ENCODE data around the gene NCOR2.

Gene NCOR2

GRCh38 chr12:124562796-124563181 lies 4.6 kb downstream of the NCOR2 start:
- Histone ChIP-seq H3K9me3 (replicated peaks; ENCODE audit: low read length) (no peaks in the 10 kb centered on the region), H3K27me3 (ENCODE audit: control insufficient read depth, insufficient read depth, low read length) (no peaks in the 10 kb centered on the region), H3K4me3 (ENCODE audit: low read length) (no peak overlapping the region), H3K4me2 (ENCODE audit: low read length) (no peak overlapping the region), H3K36me3 (ENCODE audit: insufficient read depth, low read length) (no peaks in the 10 kb centered on the region), H3K9ac (ENCODE audit: low read depth, low read length) (no peak overlapping the region), H3K4me1 (ENCODE audit: control insufficient read depth, insufficient read depth, low read length) (peaks cover 7% of the 10 kb centered on the region)

GRCh38 chr12:124562018-124562795 lies 5.2 kb downstream of the NCOR2 start:
- Histone ChIP-seq H3K4me2 (ENCODE audit: low read length) (no peak overlapping the region), H3K4me3 (ENCODE audit: low read length) (no peak overlapping the region), H3K9ac (ENCODE audit: low read depth, low read length) (no peak overlapping the region), H3K27me3 (ENCODE audit: control insufficient read depth, insufficient read depth, low read length) (no peaks in the 10 kb centered on the region), H3K4me1 (ENCODE audit: control insufficient read depth, insufficient read depth, low read length) (peaks cover 6% of the 10 kb centered on the region), H3K36me3 (ENCODE audit: insufficient read depth, low read length) (no peaks in the 10 kb centered on the region), H3K9me3 (replicated peaks; ENCODE audit: low read length) (no peaks in the 10 kb centered on the region)

GRCh38 chr12:124561231-124561630 lies 6.2 kb downstream of the NCOR2 start:
- H3K4me1 ChIP-seq (ENCODE audit: control insufficient read depth, insufficient read depth, low read length) = peaks cover 10% of the 10 kb centered on the region
- no peaks in the 10 kb centered on the region for H3K27me3 ChIP-seq (ENCODE audit: control insufficient read depth, insufficient read depth, low read length)
- no peak overlapping the region for H3K9ac ChIP-seq (ENCODE audit: low read depth, low read length)
- H3K4me3 ChIP-seq (ENCODE audit: low read length) = no peak overlapping the region
- no peaks in the 10 kb centered on the region for H3K36me3 ChIP-seq (ENCODE audit: insufficient read depth, low read length)
- H3K4me2 ChIP-seq (ENCODE audit: low read length) = no peak overlapping the region
- H3K9me3 ChIP-seq (replicated peaks; ENCODE audit: low read length) = no peaks in the 10 kb centered on the region

GRCh38 chr12:124560146-124560890 lies 7.1 kb downstream of the NCOR2 start:
- Histone ChIP-seq H3K36me3 (ENCODE audit: insufficient read depth, low read length) (no peaks in the 10 kb centered on the region), H3K27me3 (ENCODE audit: control insufficient read depth, insufficient read depth, low read length) (no peaks in the 10 kb centered on the region), H3K4me2 (ENCODE audit: low read length) (no peak overlapping the region), H3K4me3 (ENCODE audit: low read length) (no peak overlapping the region), H3K9ac (ENCODE audit: low read depth, low read length) (no peak overlapping the region), H3K4me1 (ENCODE audit: control insufficient read depth, insufficient read depth, low read length) (peaks cover 5% of the 10 kb centered on the region), H3K9me3 (replicated peaks; ENCODE audit: low read length) (no peaks in the 10 kb centered on the region)

- Histone ChIP-seq H3K9ac (ENCODE audit: low read depth, low read length) (no peak overlapping the region), H3K4me2 (ENCODE audit: low read length) (no peak overlapping the region), H3K9me3 (replicated peaks; ENCODE audit: low read length) (no peaks in the 10 kb centered on the region), H3K27me3 (ENCODE audit: control insufficient read depth, insufficient read depth, low read length) (no peaks in the 10 kb centered on the region), H3K36me3 (ENCODE audit: insufficient read depth, low read length) (no peaks in the 10 kb centered on the region), H3K4me3 (ENCODE audit: low read length) (no peak overlapping the region), H3K4me1 (ENCODE audit: control insufficient read depth, insufficient read depth, low read length) (peaks cover 13% of the 10 kb centered on the region)
Observed at GRCh38 chr12:124559182-124560017, 8.0 kb downstream of the NCOR2 start.

- Histone ChIP-seq H3K36me3 (ENCODE audit: insufficient read depth, low read length) (no peaks in the 10 kb centered on the region), H3K27me3 (ENCODE audit: control insufficient read depth, insufficient read depth, low read length) (no peaks in the 10 kb centered on the region)
Observed at GRCh38 chr12:124558313-124558712, 9.1 kb downstream of the NCOR2 start.

GRCh38 chr12:124557518-124558223 lies 9.7 kb downstream of the NCOR2 start:
- no peaks in the 10 kb centered on the region for H3K9me3 ChIP-seq (replicated peaks; ENCODE audit: low read length)
- H3K27me3 ChIP-seq (ENCODE audit: control insufficient read depth, insufficient read depth, low read length) = no peaks in the 10 kb centered on the region

More at GRCh38 chr12:124558313-124558712, 9.1 kb downstream of the NCOR2 start:
- no peaks in the 10 kb centered on the region for H3K9me3 ChIP-seq (replicated peaks; ENCODE audit: low read length)
- no peak overlapping the region for H3K9ac ChIP-seq (ENCODE audit: low read depth, low read length)
- no peak overlapping the region for H3K4me2 ChIP-seq (ENCODE audit: low read length)
- peaks cover 16% of the 10 kb centered on the region for H3K4me1 ChIP-seq (ENCODE audit: control insufficient read depth, insufficient read depth, low read length)
- no peak overlapping the region for H3K4me3 ChIP-seq (ENCODE audit: low read length)

GRCh38 chr12:124556896-124557501 lies 10.4 kb downstream of the NCOR2 start:
- H3K9me3 ChIP-seq (replicated peaks; ENCODE audit: low read length) = no peaks in the 10 kb centered on the region
- no peak overlapping the region for H3K9ac ChIP-seq (ENCODE audit: low read depth, low read length)
- H3K4me3 ChIP-seq (ENCODE audit: low read length) = no peak overlapping the region
- no peak overlapping the region for H3K4me2 ChIP-seq (ENCODE audit: low read length)
- H3K4me1 ChIP-seq (ENCODE audit: control insufficient read depth, insufficient read depth, low read length) = peaks cover 20% of the 10 kb centered on the region
- no peaks in the 10 kb centered on the region for H3K27me3 ChIP-seq (ENCODE audit: control insufficient read depth, insufficient read depth, low read length)
- no peaks in the 10 kb centered on the region for H3K36me3 ChIP-seq (ENCODE audit: insufficient read depth, low read length)

More at GRCh38 chr12:124557518-124558223, 9.7 kb downstream of the NCOR2 start:
- H3K36me3 ChIP-seq (ENCODE audit: insufficient read depth, low read length) = no peaks in the 10 kb centered on the region
- H3K4me1 ChIP-seq (ENCODE audit: control insufficient read depth, insufficient read depth, low read length) = peaks cover 16% of the 10 kb centered on the region
- H3K9ac ChIP-seq (ENCODE audit: low read depth, low read length) = no peak overlapping the region
- H3K4me3 ChIP-seq (ENCODE audit: low read length) = no peak overlapping the region
- no peak overlapping the region for H3K4me2 ChIP-seq (ENCODE audit: low read length)

GRCh38 chr12:124556074-124556466 lies 11.3 kb downstream of the NCOR2 start:
- peaks cover 30% of the 10 kb centered on the region for H3K4me1 ChIP-seq (ENCODE audit: control insufficient read depth, insufficient read depth, low read length)
- H3K36me3 ChIP-seq (ENCODE audit: insufficient read depth, low read length) = no peaks in the 10 kb centered on the region
- no peak overlapping the region for H3K4me3 ChIP-seq (ENCODE audit: low read length)
- no peak overlapping the region for H3K4me2 ChIP-seq (ENCODE audit: low read length)
- H3K27me3 ChIP-seq (ENCODE audit: control insufficient read depth, insufficient read depth, low read length) = no peaks in the 10 kb centered on the region
- no peak overlapping the region for H3K9ac ChIP-seq (ENCODE audit: low read depth, low read length)
- H3K9me3 ChIP-seq (replicated peaks; ENCODE audit: low read length) = no peaks in the 10 kb centered on the region

GRCh38 chr12:124555168-124556073 lies 12.0 kb downstream of the NCOR2 start:
- H3K9me3 ChIP-seq (replicated peaks; ENCODE audit: low read length) = no peaks in the 10 kb centered on the region
- no peaks in the 10 kb centered on the region for H3K27me3 ChIP-seq (ENCODE audit: control insufficient read depth, insufficient read depth, low read length)
- no peak overlapping the region for H3K4me2 ChIP-seq (ENCODE audit: low read length)
- no peak overlapping the region for H3K4me3 ChIP-seq (ENCODE audit: low read length)
- no peaks in the 10 kb centered on the region for H3K36me3 ChIP-seq (ENCODE audit: insufficient read depth, low read length)
- H3K4me1 ChIP-seq (ENCODE audit: control insufficient read depth, insufficient read depth, low read length) = peaks cover 36% of the 10 kb centered on the region
- no peak overlapping the region for H3K9ac ChIP-seq (ENCODE audit: low read depth, low read length)
